CD14-positive monocyte (primary cell): Measurements from ENCODE around the gene CREG1. TPM values are rescaled to one million over a fixed set of nuclear protein-coding genes. Genes with fewer than 3 reads are reported as not detected.
A peak's percentile ranks its signal among the peaks of the same experiment; 100 is the strongest.

Source experiments
- DNase-seq, 3 donors: peaks; one replicate each; pipeline ENCODE4 v3.0.0-alpha.2; 2011 to 2022
- H2AFZ ChIP-seq: 2 replicates; pipeline ENCODE4 v1.6.0; 2012; ENCODE audit warnings: mild to moderate bottlenecking, low read depth, low read length, inconsistent platforms; ENCODE audit not compliant: insufficient read depth, poor library complexity, severe bottlenecking
- H3K27ac ChIP-seq, 2 donors: 1 replicate in 1 of 2; 2 replicates in 1 of 2; pipeline ENCODE4 v1.5.1; 2012 to 2013; ENCODE audit warnings: low read length in 2 of 2, control low read depth in 1 of 2, inconsistent platforms in 1 of 2, low read depth in 1 of 2, mild to moderate bottlenecking in 1 of 2
- H3K27me3 ChIP-seq, 2 donors: one replicate each; pipeline versions ENCODE4 v1.6.0 to v1.6.1; 2011 to 2013; ENCODE audit warnings: low read length in 2 of 2; ENCODE audit not compliant: control insufficient read depth in 2 of 2, insufficient read depth in 2 of 2
- H3K36me3 ChIP-seq, 2 donors: replicated peaks in 1 of 2; 1 replicate in 1 of 2; 2 replicates in 1 of 2; pipeline versions ENCODE4 v1.5.1 to v1.6.1; 2012 to 2013; ENCODE audit warnings: low read length in 2 of 2, control low read depth in 1 of 2, inconsistent platforms in 1 of 2, mild to moderate bottlenecking in 1 of 2; ENCODE audit not compliant: insufficient read depth in 2 of 2, control insufficient read depth in 1 of 2
- H3K4me1 ChIP-seq, 2 donors: 1 replicate in 1 of 2; 2 replicates in 1 of 2; pipeline versions ENCODE4 v1.5.1 to v1.6.1; 2012 to 2013; ENCODE audit warnings: low read length in 2 of 2, control low read depth in 1 of 2, inconsistent platforms in 1 of 2, mild to moderate bottlenecking in 1 of 2, moderate library complexity in 1 of 2; ENCODE audit not compliant: insufficient read depth in 2 of 2, control insufficient read depth in 1 of 2
- H3K4me2 ChIP-seq: replicated peaks from 2 replicates; pipeline ENCODE3; 2012; ENCODE audit warnings: low read length, moderate library complexity, mild to moderate bottlenecking; ENCODE audit not compliant: poor library complexity, severe bottlenecking; ENCODE audit errors: extremely low read depth
- H3K4me3 ChIP-seq, 3 experiments: fragments of 200-600 bp in 1 of 3; sonication (generic) in 1 of 3; replicated peaks in 1 of 3; 1 replicate in 2 of 3; 2 replicates in 1 of 3; pipeline ENCODE4 v1.5.1; 2011 to 2013; ENCODE audit warnings: low read length in 3 of 3, mild to moderate bottlenecking in 3 of 3, control low read depth in 2 of 3, low read depth in 2 of 3, inconsistent platforms in 1 of 3, moderate library complexity in 1 of 3
- H3K79me2 ChIP-seq: 2 replicates; pipeline ENCODE4 v1.6.0; 2012; ENCODE audit warnings: mild to moderate bottlenecking, control low read depth, inconsistent platforms, low read length, moderate library complexity; ENCODE audit not compliant: insufficient read depth
- H3K9ac ChIP-seq: 2 replicates; pipeline ENCODE4 v1.6.0; 2017; ENCODE audit warnings: low read length, mild to moderate bottlenecking; ENCODE audit not compliant: insufficient read depth, poor library complexity, severe bottlenecking
- H3K9me3 ChIP-seq, 2 donors: replicated peaks in 1 of 2; 1 replicate in 1 of 2; 2 replicates in 1 of 2; pipeline versions ENCODE4 v1.5.1 to v1.6.1; 2012 to 2013; ENCODE audit warnings: low read length in 2 of 2, control low read depth in 1 of 2; ENCODE audit not compliant: control insufficient read depth in 1 of 2, insufficient read depth in 1 of 2
- H4K20me1 ChIP-seq: 2 replicates; pipeline ENCODE4 v1.6.0; 2012; ENCODE audit warnings: mild to moderate bottlenecking, low read length, control low read depth, moderate library complexity; ENCODE audit not compliant: insufficient read depth
- H3K27ac Mint-ChIP-seq, 7 donors: one replicate each; pipeline ENCODE4 v1.8.0; 2020; ENCODE audit warnings: mild to moderate bottlenecking in 7 of 7, mixed read lengths in 7 of 7, moderate library complexity in 6 of 7, inconsistent platforms in 2 of 7
- H3K27me3 Mint-ChIP-seq, 3 donors: one replicate each; pipeline ENCODE4 v1.8.0; 2021 to 2022; ENCODE audit warnings: low read depth in 3 of 3, mild to moderate bottlenecking in 3 of 3, mixed read lengths in 3 of 3, moderate library complexity in 3 of 3, inconsistent platforms in 1 of 3
- H3K36me3 Mint-ChIP-seq, 2 donors: one replicate each; pipeline ENCODE4 v1.8.0; 2020; ENCODE audit warnings: mixed read lengths in 2 of 2, inconsistent platforms in 1 of 2, mild to moderate bottlenecking in 1 of 2
- H3K4me1 Mint-ChIP-seq: one replicate; pipeline ENCODE4 v1.8.0; 2020; ENCODE audit warnings: mild to moderate bottlenecking, mixed read lengths
- H3K4me3 Mint-ChIP-seq, 2 donors: one replicate each; pipeline ENCODE4 v1.8.0; 2020; ENCODE audit warnings: mild to moderate bottlenecking in 2 of 2, mixed read lengths in 2 of 2, moderate library complexity in 1 of 2
- H3K9me3 Mint-ChIP-seq, 7 donors: one replicate each; pipeline ENCODE4 v1.8.0; 2020 to 2022; ENCODE audit warnings: mixed read lengths in 7 of 7, mild to moderate bottlenecking in 6 of 7, moderate library complexity in 6 of 7, inconsistent platforms in 2 of 7
- CTCF ChIP-seq: fragments of 200-600 bp; IDR thresholded peaks from one replicate; pipeline ENCODE4 v1.8.0; 2022; ENCODE audit warnings: antibody characterized with exemption, mild to moderate bottlenecking
- WGBS: methylation state at CpG from one replicate; pipeline ENCODE4 v1.1.5; 2013; ENCODE audit warnings: missing lambda C conversion rate; ENCODE audit not compliant: insufficient coverage; 5-methylcytosine and 5-hydroxymethylcytosine counted together
- intact Hi-C, 2 donors: fragments of 100-400 bp; cut with micrococcal nuclease; formaldehyde crosslinking; loops; one replicate each; pipeline versions ENCODE4 v1.15.0 to v1.15.1; 2023
- polyA plus RNA-seq, 3 donors: library from polyadenylated mRNA; depleted of rRNA in 1 of 3; unstranded in 2 of 3; stranded (reverse) in 1 of 3; fragments of 300-500 nt in 2 of 3; fragments of >200 nt in 1 of 3; fragmentation: Illumina TruSeq in 2 of 3; gene quantifications; 1 replicate in 2 of 3; 2 replicates in 1 of 3; pipeline ENCODE4 v1.2.3, GENCODE V29; 2012 to 2021

The CREG1 gene
- polyA plus RNA-seq, 3 donors, result 150 to 309 (median 248) TPM

GRCh38 chr1:167520711-167521206 lies 32.8 kb downstream of the CREG1 start:
- no peak overlapping the region for H3K4me2 ChIP-seq
- no peaks in the 10 kb centered on the region for H3K4me1 Mint-ChIP-seq
- TF ChIP-seq CTCF, result no peak
- intact Hi-C loops, result no loop called here
- H3K4me3 ChIP-seq, result no peak overlapping the region
- H3K9me3 ChIP-seq, result no peaks in the 10 kb centered on the region
- H3K27ac Mint-ChIP-seq, result peak overlapping the region in 1 of 7 donors; percentile 26
- no peak overlapping the region for H3K9ac ChIP-seq
- DNase-seq, result no peak
- no peak overlapping the region for H2AFZ ChIP-seq
- H3K27ac ChIP-seq, result no peak overlapping the region
- no peaks in the 10 kb centered on the region for H3K79me2 ChIP-seq
- no peaks in the 10 kb centered on the region for H4K20me1 ChIP-seq
- no peaks in the 10 kb centered on the region for H3K27me3 ChIP-seq
- peaks cover 0 to 2% (median 0%) of the 10 kb centered on the region in 3 donors for H3K27me3 Mint-ChIP-seq
- H3K4me1 ChIP-seq, result no peaks in the 10 kb centered on the region
- no peaks in the 10 kb centered on the region for H3K36me3 ChIP-seq
- H3K36me3 Mint-ChIP-seq, result no peaks in the 10 kb centered on the region
- no peak overlapping the region for H3K4me3 Mint-ChIP-seq
- H3K9me3 Mint-ChIP-seq, result no peaks in the 10 kb centered on the region

DNA sequence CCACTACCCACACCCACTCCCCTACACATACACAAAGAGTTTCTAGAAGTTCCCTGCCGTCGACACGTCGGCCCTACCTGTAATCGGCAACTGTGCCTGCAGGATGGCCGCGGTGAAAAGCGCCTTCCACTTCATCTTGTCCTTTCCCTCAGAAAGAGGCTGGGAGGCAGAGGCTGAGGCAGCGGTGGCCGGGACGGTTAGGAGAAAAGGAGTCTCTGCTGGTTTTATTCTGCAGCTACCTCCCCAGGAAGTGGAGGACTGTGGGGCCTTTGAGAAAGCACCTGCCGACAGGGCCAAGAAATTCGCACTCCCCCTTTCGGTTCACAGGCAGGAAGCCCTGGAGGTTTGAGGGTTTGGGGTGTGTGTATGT lies 35.2 kb downstream of the CREG1 start, which contains the start of gene CD247:
Gene CD247, minus strand, starts transcription at position 199 of the 370 bp plus-strand sequence. Its CDS starts 64 bp downstream, at position 135.
- no peaks in the 10 kb centered on the region for H3K9me3 ChIP-seq
- H4K20me1 ChIP-seq, result no peaks in the 10 kb centered on the region
- Mint-ChIP-seq H3K36me3 (no peaks in the 10 kb centered on the region), H3K4me1 (no peaks in the 10 kb centered on the region), H3K27ac (peak within 1 kb of the TSS in 1 of 7 donors; percentile 77), H3K4me3 (peak within 1 kb of the TSS in 1 of 2 donors; percentile 62), H3K9me3 (no peaks in the 10 kb centered on the region), H3K27me3 (peaks cover 0 to 2% (median 0%) of the 10 kb centered on the region in 3 donors)
- H3K4me3 ChIP-seq, result no peak within 1 kb of the TSS
- no peak within 1 kb of the TSS for H2AFZ ChIP-seq
- no peak within 1 kb of the TSS for H3K4me2 ChIP-seq
- WGBS, result 93% methylated on average over 4 of the region's 14 CpGs
- TF ChIP-seq CTCF, result no peak
- no peak for DNase-seq
- H3K27ac ChIP-seq, result no peak within 1 kb of the TSS
- no peak within 1 kb of the TSS for H3K9ac ChIP-seq
- H3K27me3 ChIP-seq, result no peaks in the 10 kb centered on the region
- H3K36me3 ChIP-seq, result no peaks in the 10 kb centered on the region
- intact Hi-C loops, result no loop called here
- no peaks in the 10 kb centered on the region for H3K4me1 ChIP-seq
- no peaks in the 10 kb centered on the region for H3K79me2 ChIP-seq
